Measurements from ENCODE around the gene NRG4. TPM values are rescaled to one million over a fixed set of nuclear protein-coding genes. Genes with fewer than 3 reads are reported as not detected.
"Not testable (repeated sequence)": the region's sequence is repeated elsewhere in the genome, so short reads cannot be mapped to it uniquely, and the experiment has no call there.

NRG4 gene
- total RNA-seq, 1 donor from 2014 or later = 2.2 TPM

- TF ChIP-seq CTCF (IDR thresholded peaks at IDR 0.05) = no peak
- Histone ChIP-seq H3K27ac (no peak overlapping the region), H3K9me3 (no peaks in the 10 kb centered on the region), H3K4me3 (no peak overlapping the region), H3K36me3 (no peaks in the 10 kb centered on the region), H3K27me3 (ENCODE audit: low read depth) (no peaks in the 10 kb centered on the region), H3K4me1 (no peaks in the 10 kb centered on the region)
- intact Hi-C loops (cut with DNase I) = no loop called here
- ATAC-seq = no peak
- DNase-seq = no peak
Measured at GRCh38 chr15:76035593-76035992, 23.4 kb upstream of the NRG4 start.

GRCh38 chr15:76034111-76034510, 21.9 kb upstream of the NRG4 start:
- ATAC-seq (no peak), DNase-seq (no peak)
- H3K27me3 ChIP-seq (ENCODE audit: low read depth) = no peaks in the 10 kb centered on the region
- H3K4me3 ChIP-seq = no peak overlapping the region
- intact Hi-C loops (cut with DNase I) = no loop called here
- H3K9me3 ChIP-seq = no peaks in the 10 kb centered on the region
- H3K4me1 ChIP-seq = no peaks in the 10 kb centered on the region
- TF ChIP-seq CTCF (IDR thresholded peaks at IDR 0.05) = no peak
- H3K36me3 ChIP-seq = no peaks in the 10 kb centered on the region
- no peak overlapping the region for H3K27ac ChIP-seq

- H3K27ac ChIP-seq = no peak overlapping the region
- H3K4me3 ChIP-seq = no peak overlapping the region
- no peak for TF ChIP-seq CTCF (IDR thresholded peaks at IDR 0.05)
- ATAC-seq (no peak), DNase-seq (no peak)
- H3K9me3 ChIP-seq = no peaks in the 10 kb centered on the region
- H3K4me1 ChIP-seq = no peaks in the 10 kb centered on the region
- no peaks in the 10 kb centered on the region for H3K36me3 ChIP-seq
- no peaks in the 10 kb centered on the region for H3K27me3 ChIP-seq (ENCODE audit: low read depth)
- intact Hi-C loops (cut with DNase I) = no loop called here
Measured at GRCh38 chr15:76033438-76033837, 21.2 kb upstream of the NRG4 start.

- H3K27me3 ChIP-seq (ENCODE audit: low read depth) = no peaks in the 10 kb centered on the region
- H3K9me3 ChIP-seq = no peaks in the 10 kb centered on the region
- H3K4me3 ChIP-seq = no peak overlapping the region
- intact Hi-C loops (cut with DNase I) = no loop called here
- H3K27ac ChIP-seq = no peak overlapping the region
- no peak for DNase-seq
- H3K4me1 ChIP-seq = no peaks in the 10 kb centered on the region
- ATAC-seq = no peak
- no peaks in the 10 kb centered on the region for H3K36me3 ChIP-seq
- no peak for TF ChIP-seq CTCF (IDR thresholded peaks at IDR 0.05)
Measured at GRCh38 chr15:76032046-76032445, 19.8 kb upstream of the NRG4 start.

- no peaks in the 10 kb centered on the region for H3K36me3 ChIP-seq
- ATAC-seq (no peak), DNase-seq (no peak)
- TF ChIP-seq CTCF (IDR thresholded peaks at IDR 0.05) = no peak
- intact Hi-C loops (cut with DNase I) = no loop called here
- peaks cover 15% of the 10 kb centered on the region for H3K9me3 ChIP-seq
- no peak overlapping the region for H3K27ac ChIP-seq
- H3K4me3 ChIP-seq = no peak overlapping the region
- H3K27me3 ChIP-seq (ENCODE audit: low read depth) = no peaks in the 10 kb centered on the region
- H3K4me1 ChIP-seq = no peaks in the 10 kb centered on the region
Measured at GRCh38 chr15:76024021-76024768, 12.0 kb upstream of the NRG4 start.

- H3K4me3 ChIP-seq; H3K4me1 ChIP-seq; DNase-seq; H3K27me3 ChIP-seq (ENCODE audit: low read depth); ATAC-seq; intact Hi-C loops (cut with DNase I); H3K9me3 ChIP-seq; H3K36me3 ChIP-seq; H3K27ac ChIP-seq: not testable (repeated sequence)
Measured at GRCh38 chr15:76013470-76013869, 1.2 kb upstream of the NRG4 start.
